ENCODE measurements around the gene ATP13A4.

DNA sequence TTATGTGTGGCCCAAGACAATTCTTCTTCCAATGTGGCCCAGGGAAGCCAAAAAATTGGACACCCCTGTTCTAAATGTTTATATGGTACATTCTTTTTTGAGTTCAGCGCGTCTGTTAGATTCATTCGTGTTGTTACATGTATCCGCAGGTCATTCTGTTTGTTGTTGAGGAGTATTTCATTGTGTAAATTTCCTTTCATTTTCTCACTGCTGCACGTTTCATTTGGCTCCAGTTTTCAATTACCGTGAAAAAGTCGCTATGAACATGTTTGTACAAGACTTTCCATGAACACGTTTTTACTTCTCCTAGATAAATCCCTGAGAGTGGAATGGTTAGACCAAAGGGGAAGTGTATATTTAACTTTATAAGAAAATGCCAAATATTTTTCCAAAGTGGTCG, 30.8 kb upstream of the ATP13A4 start:
- no peak for TF ChIP-seq CTCF (IDR thresholded peaks at IDR 0.05; ENCODE audit: insufficient read depth, low read length)
- no peak for TF ChIP-seq POLR2AphosphoS5 (IDR thresholded peaks at IDR 0.05; ENCODE audit: low read depth)
- TF ChIP-seq, protein P1, sequence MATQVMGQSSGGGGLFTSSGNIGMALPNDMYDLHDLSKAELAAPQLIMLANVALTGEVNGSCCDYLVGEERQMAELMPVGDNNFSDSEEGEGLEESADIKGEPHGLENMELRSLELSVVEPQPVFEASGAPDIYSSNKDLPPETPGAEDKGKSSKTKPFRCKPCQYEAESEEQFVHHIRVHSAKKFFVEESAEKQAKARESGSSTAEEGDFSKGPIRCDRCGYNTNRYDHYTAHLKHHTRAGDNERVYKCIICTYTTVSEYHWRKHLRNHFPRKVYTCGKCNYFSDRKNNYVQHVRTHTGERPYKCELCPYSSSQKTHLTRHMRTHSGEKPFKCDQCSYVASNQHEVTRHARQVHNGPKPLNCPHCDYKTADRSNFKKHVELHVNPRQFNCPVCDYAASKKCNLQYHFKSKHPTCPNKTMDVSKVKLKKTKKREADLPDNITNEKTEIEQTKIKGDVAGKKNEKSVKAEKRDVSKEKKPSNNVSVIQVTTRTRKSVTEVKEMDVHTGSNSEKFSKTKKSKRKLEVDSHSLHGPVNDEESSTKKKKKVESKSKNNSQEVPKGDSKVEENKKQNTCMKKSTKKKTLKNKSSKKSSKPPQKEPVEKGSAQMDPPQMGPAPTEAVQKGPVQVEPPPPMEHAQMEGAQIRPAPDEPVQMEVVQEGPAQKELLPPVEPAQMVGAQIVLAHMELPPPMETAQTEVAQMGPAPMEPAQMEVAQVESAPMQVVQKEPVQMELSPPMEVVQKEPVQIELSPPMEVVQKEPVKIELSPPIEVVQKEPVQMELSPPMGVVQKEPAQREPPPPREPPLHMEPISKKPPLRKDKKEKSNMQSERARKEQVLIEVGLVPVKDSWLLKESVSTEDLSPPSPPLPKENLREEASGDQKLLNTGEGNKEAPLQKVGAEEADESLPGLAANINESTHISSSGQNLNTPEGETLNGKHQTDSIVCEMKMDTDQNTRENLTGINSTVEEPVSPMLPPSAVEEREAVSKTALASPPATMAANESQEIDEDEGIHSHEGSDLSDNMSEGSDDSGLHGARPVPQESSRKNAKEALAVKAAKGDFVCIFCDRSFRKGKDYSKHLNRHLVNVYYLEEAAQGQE (IDR thresholded peaks at IDR 0.05; ENCODE audit: insufficient replicate concordance, low read depth), result no peak
- no peak for TF ChIP-seq GABPA (IDR thresholded peaks at IDR 0.05; ENCODE audit: low read depth)
